Epithelial cell of esophagus (primary cell): ENCODE results near the gene RBM41.

ENCODE experiments used
- DNase-seq: peaks from one replicate; pipeline ENCODE4 v3.0.0; 2010; ENCODE audit warnings: low read depth
- H3K4me3 ChIP-seq: 2 replicates; pipeline ENCODE4 v1.5.1; 2011; ENCODE audit warnings: mild to moderate bottlenecking, low read length, control low read depth
- CTCF ChIP-seq: IDR thresholded peaks from 2 replicates; pipeline ENCODE4 v1.5.1; 2011; ENCODE audit warnings: low read depth, mild to moderate bottlenecking, low read length, control low read depth, inconsistent platforms; ENCODE audit not compliant: insufficient read depth; ENCODE audit errors: missing control alignments

RBM41 gene

GRCh38 chrX:107146670-107147069, 28.0 kb upstream of the RBM41 start:
- DNase-seq = peak; percentile 83
- no peak for TF ChIP-seq CTCF
- H3K4me3 ChIP-seq = no peak overlapping the region

- H3K4me3 ChIP-seq = no peak overlapping the region
- no peak for DNase-seq
- no peak for TF ChIP-seq CTCF
Measured at GRCh38 chrX:107135965-107136307, 17.3 kb upstream of the RBM41 start.

- peak; percentile 85 for DNase-seq
- no peak for TF ChIP-seq CTCF
- H3K4me3 ChIP-seq = no peak overlapping the region
Measured at GRCh38 chrX:107135049-107135964, 16.7 kb upstream of the RBM41 start.

GRCh38 chrX:107123750-107124149, 5.1 kb upstream of the RBM41 start:
- TF ChIP-seq CTCF = no peak
- peak; percentile 50 for DNase-seq
- no peak overlapping the region for H3K4me3 ChIP-seq

GRCh38 chrX:107119283-107119682, 661 bp upstream of the RBM41 start:
- TF ChIP-seq CTCF = no peak
- no peak for DNase-seq
- peak overlapping the region; percentile 62 for H3K4me3 ChIP-seq

GRCh38 chrX:107117993-107118321, 665 bp downstream of the RBM41 start:
- no peak for TF ChIP-seq CTCF
- peak overlapping the region; percentile 62 for H3K4me3 ChIP-seq
- no peak for DNase-seq

GRCh38 chrX:107107459-107107858, 11.2 kb downstream of the RBM41 start:
- no peak for TF ChIP-seq CTCF
- no peak overlapping the region for H3K4me3 ChIP-seq
- peak; percentile 21 for DNase-seq
